ENCODE data around the gene CHD1L.

DNA sequence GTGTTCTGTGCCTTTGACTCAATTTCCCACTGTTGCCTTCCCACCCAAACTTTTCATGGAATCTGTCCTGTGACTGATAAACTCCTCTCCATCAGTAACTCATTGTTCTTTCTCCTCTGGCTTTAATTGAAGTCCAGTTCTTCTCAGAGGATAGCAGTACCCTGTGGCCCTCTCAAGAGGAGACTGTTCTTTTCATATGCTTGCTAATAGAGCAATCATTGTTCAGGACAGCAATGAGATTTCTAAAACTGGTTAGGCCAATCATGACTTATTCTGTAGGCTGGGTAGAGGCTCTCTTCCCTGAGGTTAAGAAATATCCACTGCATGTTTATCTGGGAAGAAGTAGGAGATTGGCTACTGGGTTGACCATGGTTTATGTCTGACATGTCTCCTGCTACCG is 98.8 kb downstream of the CHD1L start:
- TF ChIP-seq, protein P1, sequence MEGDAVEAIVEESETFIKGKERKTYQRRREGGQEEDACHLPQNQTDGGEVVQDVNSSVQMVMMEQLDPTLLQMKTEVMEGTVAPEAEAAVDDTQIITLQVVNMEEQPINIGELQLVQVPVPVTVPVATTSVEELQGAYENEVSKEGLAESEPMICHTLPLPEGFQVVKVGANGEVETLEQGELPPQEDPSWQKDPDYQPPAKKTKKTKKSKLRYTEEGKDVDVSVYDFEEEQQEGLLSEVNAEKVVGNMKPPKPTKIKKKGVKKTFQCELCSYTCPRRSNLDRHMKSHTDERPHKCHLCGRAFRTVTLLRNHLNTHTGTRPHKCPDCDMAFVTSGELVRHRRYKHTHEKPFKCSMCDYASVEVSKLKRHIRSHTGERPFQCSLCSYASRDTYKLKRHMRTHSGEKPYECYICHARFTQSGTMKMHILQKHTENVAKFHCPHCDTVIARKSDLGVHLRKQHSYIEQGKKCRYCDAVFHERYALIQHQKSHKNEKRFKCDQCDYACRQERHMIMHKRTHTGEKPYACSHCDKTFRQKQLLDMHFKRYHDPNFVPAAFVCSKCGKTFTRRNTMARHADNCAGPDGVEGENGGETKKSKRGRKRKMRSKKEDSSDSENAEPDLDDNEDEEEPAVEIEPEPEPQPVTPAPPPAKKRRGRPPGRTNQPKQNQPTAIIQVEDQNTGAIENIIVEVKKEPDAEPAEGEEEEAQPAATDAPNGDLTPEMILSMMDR (IDR thresholded peaks at IDR 0.05; ENCODE audit: insufficient read depth, low read length), result no peak
- TF ChIP-seq REST (IDR thresholded peaks at IDR 0.05; ENCODE audit: insufficient replicate concordance, low read depth) (no peak), POLR2AphosphoS5 (IDR thresholded peaks at IDR 0.05; ENCODE audit: low read depth) (no peak), GABPA (IDR thresholded peaks at IDR 0.05; ENCODE audit: low read depth) (no peak), SPI1 (IDR thresholded peaks at IDR 0.05; ENCODE audit: borderline replicate concordance, low read depth) (no peak)
